NCI-H187 treated with DMSO at 0.1 percent for 48 hours (cell line): ENCODE results near the gene SLITRK2.

Experiments
- DNase-seq: peaks from one replicate; lab custom pipeline; 2025; lab: John Stamatoyannopoulos, UW

SLITRK2 gene

GRCh38 chrX:145853181-145853580 is 35.6 kb downstream of the SLITRK2 start:
- DNase-seq = no peak

GRCh38 chrX:145856181-145856580 is 38.6 kb downstream of the SLITRK2 start:
- no peak for DNase-seq

- DNase-seq = no peak
These were observed 44.2 kb downstream of the SLITRK2 start for GRCh38 chrX:145861818-145862217.

- no peak for DNase-seq
These were observed 47.5 kb downstream of the SLITRK2 start for GRCh38 chrX:145865082-145865481.
